WTC11 (cell line): ENCODE results near the gene CLEC2B. TPM values are rescaled to one million over a fixed set of nuclear protein-coding genes. Genes with fewer than 3 reads are reported as not detected.

Experiments
- ATAC-seq: fragments of 200-7000 bp; cut with Tn5 transposase; 2 replicates; pipeline ENCODE4 v1.10.0; 2021; ENCODE audit warnings: mild to moderate bottlenecking, moderate library complexity
- CTCF ChIA-PET: fragments of 300-600 bp; sonication (Branson Sonifier 250); formaldehyde crosslinking; loops from one replicate; lab custom pipeline; 2021; ENCODE audit warnings: antibody characterized with exemption; lab: Charles Lee
- POLR2A ChIA-PET: fragments of 350-600 bp; sonication (Branson Sonifier 250); formaldehyde crosslinking; loops from one replicate; lab custom pipeline; 2021; ENCODE audit warnings: antibody characterized with exemption; lab: Charles Lee
- DNase-seq: peaks from one replicate; pipeline ENCODE4 v3.0.0; 2021; ENCODE audit warnings: low spot score
- H3K27ac Mint-ChIP-seq: 2 replicates; pipeline ENCODE4 v1.8.0; 2021; ENCODE audit warnings: mixed read lengths
- H3K27me3 Mint-ChIP-seq: 2 replicates; pipeline ENCODE4 v1.8.0; 2021; ENCODE audit warnings: low read depth, mild to moderate bottlenecking, moderate library complexity, mixed read lengths
- H3K36me3 Mint-ChIP-seq: 2 replicates; pipeline ENCODE4 v1.8.0; 2021; ENCODE audit warnings: mixed read lengths
- H3K4me1 Mint-ChIP-seq: 2 replicates; pipeline ENCODE4 v1.8.0; 2022; ENCODE audit warnings: mixed read lengths
- H3K4me3 Mint-ChIP-seq: 2 replicates; pipeline ENCODE4 v1.8.0; 2021; ENCODE audit warnings: mild to moderate bottlenecking, moderate library complexity, mixed read lengths
- H3K9me3 Mint-ChIP-seq: 2 replicates; pipeline ENCODE4 v1.8.0; 2021; ENCODE audit warnings: mixed read lengths
- AFF4 ChIP-seq: sonication (generic); formaldehyde crosslinking; IDR thresholded peaks from 2 replicates; pipeline ENCODE4 v1.8.1; 2023; ENCODE audit warnings: mild to moderate bottlenecking, missing genetic modification reagents, borderline replicate concordance
- ATF2 ChIP-seq: sonication (generic); formaldehyde crosslinking; IDR thresholded peaks from 2 replicates; pipeline ENCODE4 v1.8.1; 2022; ENCODE audit warnings: low read depth, missing genetic modification reagents, borderline replicate concordance
- CTCF ChIP-seq: fragments of 200-600 bp; IDR thresholded peaks from 2 replicates; pipeline ENCODE4 v1.8.0; 2022; ENCODE audit warnings: antibody characterized with exemption
- FOXJ3 ChIP-seq: sonication (generic); formaldehyde crosslinking; IDR thresholded peaks from 2 replicates; pipeline ENCODE4 v1.9.0; 2021; ENCODE audit warnings: missing genetic modification reagents, mild to moderate bottlenecking, borderline replicate concordance
- FOXP4 ChIP-seq: sonication (generic); formaldehyde crosslinking; IDR thresholded peaks from 2 replicates; pipeline ENCODE4 v1.8.0; 2022; ENCODE audit warnings: mild to moderate bottlenecking, missing genetic modification reagents
- GTF2I ChIP-seq: fragments of 250-450 bp; sonication (Bioruptor Pico); conservative IDR thresholded peaks from 2 replicates; pipeline ENCODE4 v1.4.0; 2021; ENCODE audit warnings: mild to moderate bottlenecking
- JAZF1 ChIP-seq: fragments of 250-450 bp; sonication (Bioruptor Pico); IDR thresholded peaks from 2 replicates; pipeline ENCODE4 v1.9.0; 2021; ENCODE audit warnings: moderate library complexity, mild to moderate bottlenecking, inconsistent platforms
- JUN ChIP-seq: sonication (generic); formaldehyde crosslinking; IDR thresholded peaks from 2 replicates; pipeline ENCODE4 v1.8.0; 2023; ENCODE audit warnings: mild to moderate bottlenecking, missing genetic modification reagents
- MAX ChIP-seq: sonication (generic); formaldehyde crosslinking; IDR thresholded peaks from 2 replicates; pipeline ENCODE4 v1.8.0; 2022; ENCODE audit warnings: mild to moderate bottlenecking, missing genetic modification reagents
- MYBL2 ChIP-seq: sonication (generic); formaldehyde crosslinking; IDR thresholded peaks from 2 replicates; pipeline ENCODE4 v1.8.1; 2023; ENCODE audit warnings: mild to moderate bottlenecking, moderate library complexity, missing genetic modification reagents
- NR1H2 ChIP-seq: sonication (generic); formaldehyde crosslinking; IDR thresholded peaks from 2 replicates; pipeline ENCODE4 v1.9.0; 2021; ENCODE audit warnings: mild to moderate bottlenecking, moderate library complexity, missing genetic modification reagents
- RELA ChIP-seq: sonication (generic); formaldehyde crosslinking; IDR thresholded peaks from 2 replicates; pipeline ENCODE4 v1.8.1; 2022; ENCODE audit warnings: missing genetic modification reagents, mild to moderate bottlenecking, borderline replicate concordance
- SMAD3 ChIP-seq: sonication (generic); formaldehyde crosslinking; IDR thresholded peaks from 2 replicates; pipeline ENCODE4 v1.8.0; 2022; ENCODE audit warnings: missing genetic modification reagents, mild to moderate bottlenecking, borderline replicate concordance
- USF1 ChIP-seq: sonication (generic); formaldehyde crosslinking; IDR thresholded peaks from 2 replicates; pipeline ENCODE4 v1.8.0; 2022; ENCODE audit warnings: mild to moderate bottlenecking, missing genetic modification reagents
- ZNF317 ChIP-seq: sonication (generic); formaldehyde crosslinking; IDR thresholded peaks from 2 replicates; pipeline ENCODE4 v1.8.1; 2023; ENCODE audit warnings: low read depth, mild to moderate bottlenecking, moderate library complexity, missing genetic modification reagents, borderline replicate concordance
- total RNA-seq: library from RNA; stranded (reverse); gene quantifications from 3 replicates; pipeline ENCODE4 v1.2.3, GENCODE V29; 2021

CLEC2B gene
- total RNA-seq, 1 experiment from 2014 or later, result 0.20 TPM

- TF ChIP-seq ATF2 (CRISPR knock-in tag) (no peak), CTCF (no peak), RELA (CRISPR knock-in tag) (no peak), AFF4 (CRISPR knock-in tag) (no peak), USF1 (CRISPR knock-in tag) (no peak), MAX (CRISPR knock-in tag) (no peak), FOXP4 (CRISPR knock-in tag) (no peak), JUN (CRISPR knock-in tag) (no peak), JAZF1 (no peak), GTF2I (CRISPR knock-in tag) (no peak), ZNF317 (CRISPR knock-in tag) (no peak)
Measured at GRCh38 chr12:9811621-9812020, 57.5 kb downstream of the CLEC2B start (continued).

- ChIA-PET POLR2A (no interaction called here), CTCF (interaction anchor here (1.4 kb wide), 1 partner anchor 60 kb away, joined by 5 read pairs; no protein-coding TSS in a partner anchor)
- Mint-ChIP-seq H3K27ac (no peak overlapping the region), H3K27me3 (no peaks in the 10 kb centered on the region), H3K36me3 (no peaks in the 10 kb centered on the region), H3K4me3 (no peak overlapping the region), H3K4me1 (peaks cover 10% of the 10 kb centered on the region), H3K9me3 (no peaks in the 10 kb centered on the region)
- no peak for DNase-seq
- no peak for ATAC-seq
- TF ChIP-seq MYBL2 (CRISPR knock-in tag) (no peak), SMAD3 (CRISPR knock-in tag) (no peak), FOXJ3 (CRISPR knock-in tag) (no peak), NR1H2 (CRISPR knock-in tag) (no peak)
Measured at GRCh38 chr12:9810671-9811070, 58.5 kb downstream of the CLEC2B start.
